Measurements from ENCODE around the gene COL23A1.

The COL23A1 gene

DNA sequence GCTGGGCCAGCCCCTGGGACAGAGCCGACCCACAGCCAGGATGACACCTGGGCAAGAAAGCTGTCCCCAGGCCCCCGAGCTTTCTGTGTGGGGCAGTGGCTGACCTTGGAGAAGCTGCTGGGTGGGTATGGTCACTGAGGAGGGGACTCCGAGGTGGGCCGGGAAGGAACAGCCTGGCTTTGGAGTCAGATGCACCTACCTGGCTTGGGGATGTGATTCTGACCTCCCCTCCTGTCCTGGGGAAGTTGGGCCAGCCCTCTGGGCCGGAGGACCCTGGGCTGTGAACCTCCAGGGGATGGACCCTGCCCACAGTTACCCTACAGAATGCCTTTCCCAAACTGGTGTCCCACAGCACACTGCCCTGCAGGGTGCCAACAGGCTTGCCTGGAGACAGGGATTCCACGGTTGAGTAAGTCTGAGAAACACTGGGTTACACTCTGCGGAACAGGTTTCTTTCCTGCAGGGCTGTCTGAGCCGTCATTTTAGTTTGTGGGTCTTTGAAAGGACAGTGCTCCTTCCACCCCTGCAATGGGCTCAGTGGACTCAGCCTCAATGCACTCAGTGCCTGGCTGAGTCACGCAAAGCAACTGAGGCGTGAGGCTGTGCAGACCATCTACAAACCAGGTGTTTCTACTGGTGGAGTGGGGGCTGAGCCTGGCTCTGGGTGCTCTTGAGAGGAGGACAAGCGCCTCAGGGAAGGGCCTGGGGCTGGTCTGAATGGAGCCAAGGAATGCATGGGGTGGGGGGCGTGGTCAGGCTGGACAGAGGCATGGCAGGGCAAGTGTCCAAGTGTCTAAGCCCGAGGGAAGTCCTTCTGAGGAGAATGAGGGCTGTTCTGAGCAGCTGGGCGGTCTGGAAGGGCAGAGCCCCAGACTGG lies 316.3 kb downstream of the COL23A1 start:
- no peak for TF ChIP-seq GATA2 (IDR thresholded peaks at IDR 0.05; ENCODE audit: low read depth, low read length)
- no peak for TF ChIP-seq GATA3 (IDR thresholded peaks at IDR 0.05; ENCODE audit: low read depth, low read length)

DNA sequence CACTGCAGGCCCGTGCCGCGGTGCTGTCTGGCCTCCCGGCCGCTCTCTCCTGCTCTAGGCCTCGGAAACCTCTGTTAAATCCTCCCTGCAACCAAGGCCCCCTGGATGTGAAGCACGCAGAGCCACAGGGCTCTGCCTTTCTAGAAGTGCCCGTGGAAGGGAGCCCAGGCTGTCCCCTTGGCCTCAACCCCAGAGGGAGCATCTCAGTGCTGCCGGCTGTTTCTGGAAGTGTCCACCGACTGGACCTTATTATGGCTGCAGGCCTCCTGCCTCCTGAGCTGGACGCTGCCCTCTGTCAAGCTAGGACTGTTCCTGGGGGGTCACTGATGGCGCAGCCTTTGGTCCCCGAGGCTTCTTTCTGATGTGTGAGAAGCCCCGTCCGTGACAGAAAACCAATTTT lies 317.2 kb downstream of the COL23A1 start:
- TF ChIP-seq GATA3 (IDR thresholded peaks at IDR 0.05; ENCODE audit: low read depth, low read length): no peak
- no peak for TF ChIP-seq GATA2 (IDR thresholded peaks at IDR 0.05; ENCODE audit: low read depth, low read length)

DNA sequence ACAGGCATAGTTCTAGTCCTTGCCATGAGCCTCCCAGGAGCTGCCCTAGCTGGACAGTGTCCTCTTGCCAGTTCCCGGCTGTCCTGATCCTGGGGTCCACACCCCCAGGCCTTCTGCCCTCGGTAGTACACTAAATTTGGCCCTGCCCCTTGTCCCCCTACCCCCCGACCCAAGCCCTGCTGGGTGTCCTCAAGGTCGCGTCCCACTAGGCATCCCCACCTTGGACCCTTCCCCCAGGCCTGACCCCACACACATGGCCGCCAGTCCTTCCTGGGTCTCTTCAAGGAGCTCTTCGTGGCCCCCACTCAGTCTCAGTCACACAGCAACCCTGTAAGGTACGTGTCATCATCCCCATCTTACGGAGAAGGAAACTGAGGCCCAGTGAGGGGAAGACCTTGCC lies 317.6 kb downstream of the COL23A1 start:
- no peak for TF ChIP-seq GATA3 (IDR thresholded peaks at IDR 0.05; ENCODE audit: low read depth, low read length)
- no peak for TF ChIP-seq GATA2 (IDR thresholded peaks at IDR 0.05; ENCODE audit: low read depth, low read length)

DNA sequence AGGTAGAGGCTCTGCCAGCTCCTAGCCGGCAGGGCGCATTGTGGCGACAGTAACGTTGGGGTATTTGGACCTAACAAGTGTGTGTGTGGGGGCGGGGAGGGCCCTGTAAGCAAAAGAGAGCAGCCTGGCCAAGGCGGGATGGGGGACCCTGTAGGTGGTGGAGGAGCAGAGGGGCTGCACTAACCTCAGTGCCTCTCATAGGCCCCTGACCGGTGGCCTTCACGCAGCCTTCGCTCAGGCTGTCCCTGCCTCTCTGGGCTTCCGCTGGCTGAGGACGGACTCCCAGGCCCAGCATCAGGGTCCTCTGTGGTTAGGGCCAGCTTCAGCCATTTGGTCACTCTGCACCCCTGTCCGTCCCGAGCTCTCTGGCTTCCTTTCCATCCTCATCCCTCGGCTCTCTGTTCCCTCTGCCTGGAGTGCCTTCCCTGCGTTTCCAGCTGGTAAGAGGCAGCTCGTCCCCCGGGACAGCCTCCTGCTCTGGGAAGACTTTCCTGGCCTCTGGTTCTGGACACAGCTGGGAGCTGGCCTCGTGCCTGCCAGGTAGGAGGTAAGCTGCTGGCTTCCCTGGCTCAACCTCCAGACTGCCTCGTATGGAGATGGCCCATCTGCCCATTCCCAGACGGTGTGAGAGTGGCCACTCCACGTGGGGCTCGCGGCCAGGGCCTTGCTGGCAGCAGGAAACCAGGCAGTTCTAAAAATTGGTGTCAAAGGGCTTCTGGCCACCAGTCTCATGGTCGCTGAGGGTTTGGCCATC lies 318.3 kb downstream of the COL23A1 start:
- TF ChIP-seq GATA3 (IDR thresholded peaks at IDR 0.05; ENCODE audit: low read depth, low read length) (no peak), GATA2 (IDR thresholded peaks at IDR 0.05; ENCODE audit: low read depth, low read length) (no peak)

DNA sequence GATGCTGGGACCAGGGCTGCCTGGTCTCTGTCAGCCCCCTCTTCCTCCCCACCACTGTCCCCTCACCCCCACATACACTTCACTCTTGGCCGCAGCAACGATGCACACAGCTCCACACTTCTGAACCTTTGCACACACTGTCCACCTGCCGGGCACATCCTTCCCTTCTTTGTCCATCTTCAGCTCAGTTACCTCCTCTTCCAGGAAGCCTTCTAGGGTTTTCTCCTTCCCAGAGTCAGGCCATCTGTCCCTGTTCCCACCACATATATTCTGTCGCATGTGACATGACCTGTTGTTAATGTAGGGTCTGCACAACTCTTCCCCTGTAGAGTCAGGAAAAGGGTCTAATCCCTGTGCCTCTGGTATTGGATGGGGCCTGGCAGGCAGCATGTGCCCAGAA lies 319.0 kb downstream of the COL23A1 start:
- TF ChIP-seq GATA3 (IDR thresholded peaks at IDR 0.05; ENCODE audit: low read depth, low read length) (no peak), GATA2 (IDR thresholded peaks at IDR 0.05; ENCODE audit: low read depth, low read length) (no peak)

DNA sequence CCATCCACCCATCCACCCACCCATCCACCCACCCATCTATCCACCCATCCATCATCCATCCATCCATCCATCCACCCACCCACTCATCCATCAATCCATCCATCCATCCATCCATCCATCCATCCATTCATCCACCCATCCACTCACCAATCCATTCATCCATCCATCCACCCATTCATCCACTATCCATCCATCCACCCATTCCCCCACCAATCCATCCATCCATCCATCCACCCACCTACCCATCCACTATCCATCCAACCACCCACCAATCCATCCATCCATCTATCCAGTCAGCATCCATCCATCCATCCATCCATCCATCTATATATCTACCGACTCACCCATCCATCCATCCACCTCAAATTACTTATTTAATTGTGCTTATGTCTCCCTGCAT lies 320.7 kb downstream of the COL23A1 start:
- TF ChIP-seq GATA3 (IDR thresholded peaks at IDR 0.05; ENCODE audit: low read depth, low read length): no peak
- no peak for TF ChIP-seq GATA2 (IDR thresholded peaks at IDR 0.05; ENCODE audit: low read depth, low read length)

DNA sequence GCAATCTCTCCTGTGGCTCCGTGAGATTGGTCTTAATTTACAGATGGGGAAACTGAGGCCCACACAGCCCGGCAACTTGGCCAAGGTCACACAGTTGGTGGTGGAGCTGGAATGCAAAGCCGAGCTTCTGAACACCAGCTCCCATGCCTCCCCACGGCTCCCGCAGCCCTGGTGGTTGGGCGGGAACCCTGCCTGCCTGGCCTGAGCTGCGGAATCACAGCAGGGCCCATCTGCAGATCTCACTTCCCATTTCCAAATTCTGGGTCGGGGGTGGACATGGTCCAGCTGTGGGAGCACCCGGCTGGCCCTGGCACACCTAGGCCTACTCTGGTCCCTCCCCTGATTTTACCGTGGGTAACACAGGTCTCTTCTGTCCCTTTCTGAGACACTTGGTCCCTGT lies 322.3 kb downstream of the COL23A1 start:
- TF ChIP-seq GATA3 (IDR thresholded peaks at IDR 0.05; ENCODE audit: low read depth, low read length): no peak
- no peak for TF ChIP-seq GATA2 (IDR thresholded peaks at IDR 0.05; ENCODE audit: low read depth, low read length)

DNA sequence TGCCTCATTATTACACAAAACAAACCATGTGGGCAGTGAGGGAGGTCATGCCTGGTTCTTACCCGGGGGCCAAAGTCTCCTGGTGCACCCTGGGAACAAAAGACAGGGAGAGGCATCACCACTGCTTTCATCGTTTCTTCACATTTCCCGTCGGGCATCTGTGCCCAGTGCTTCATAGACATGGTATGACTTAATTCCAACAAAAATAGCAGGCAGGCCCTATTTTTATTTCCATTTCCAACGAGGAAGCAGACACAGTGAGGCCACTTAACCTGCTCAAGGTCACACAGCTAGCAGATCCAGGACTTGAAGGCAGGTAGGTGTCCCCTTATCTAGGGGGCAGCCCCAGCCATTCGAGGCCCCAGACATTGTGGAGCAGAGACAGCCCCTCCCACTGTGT lies 322.9 kb downstream of the COL23A1 start:
- TF ChIP-seq GATA3 (IDR thresholded peaks at IDR 0.05; ENCODE audit: low read depth, low read length): no peak
- TF ChIP-seq GATA2 (IDR thresholded peaks at IDR 0.05; ENCODE audit: low read depth, low read length): no peak

DNA sequence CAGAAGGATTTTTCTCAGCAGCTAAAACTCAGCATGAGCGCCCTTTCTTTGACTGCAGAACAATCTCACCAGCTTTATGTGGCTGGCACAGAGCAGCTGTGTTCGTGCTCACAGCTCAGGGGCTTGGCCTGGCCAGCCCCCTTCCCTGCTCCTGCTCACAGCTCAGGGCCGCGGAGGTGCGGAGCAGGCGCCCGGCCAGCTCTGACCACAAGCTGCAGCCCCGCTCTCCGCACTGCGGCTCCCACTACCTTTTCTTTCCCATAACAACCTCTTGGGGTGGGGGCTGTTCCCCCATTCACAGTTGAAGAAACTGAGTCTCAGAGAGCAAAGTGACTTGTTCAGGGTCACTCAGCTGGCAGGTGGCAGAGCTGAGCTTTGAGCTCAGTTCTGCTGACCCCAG lies 323.6 kb downstream of the COL23A1 start:
- TF ChIP-seq GATA3 (IDR thresholded peaks at IDR 0.05; ENCODE audit: low read depth, low read length) (no peak), GATA2 (IDR thresholded peaks at IDR 0.05; ENCODE audit: low read depth, low read length) (no peak)

DNA sequence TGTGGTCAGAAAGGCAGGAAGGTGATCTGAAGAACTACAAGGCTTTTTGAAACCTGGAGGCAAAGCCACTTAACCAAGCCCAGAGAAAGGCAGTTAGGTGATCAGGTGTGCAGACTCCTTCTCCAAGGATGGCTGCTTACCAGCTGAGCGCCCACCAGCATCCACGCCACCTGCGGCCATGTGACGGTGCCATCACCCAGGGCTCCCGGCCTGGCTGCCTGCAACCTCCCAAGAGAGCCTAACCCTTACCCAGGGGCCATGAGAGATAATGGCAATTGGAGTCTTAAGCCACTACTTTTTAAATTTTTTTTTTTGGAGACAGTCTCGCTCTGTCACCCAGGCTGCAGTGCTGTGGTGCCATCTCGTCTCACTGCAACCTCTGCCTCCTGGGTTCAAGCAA lies 324.4 kb downstream of the COL23A1 start:
- no peak for TF ChIP-seq GATA2 (IDR thresholded peaks at IDR 0.05; ENCODE audit: low read depth, low read length)
- TF ChIP-seq GATA3 (IDR thresholded peaks at IDR 0.05; ENCODE audit: low read depth, low read length): no peak

DNA sequence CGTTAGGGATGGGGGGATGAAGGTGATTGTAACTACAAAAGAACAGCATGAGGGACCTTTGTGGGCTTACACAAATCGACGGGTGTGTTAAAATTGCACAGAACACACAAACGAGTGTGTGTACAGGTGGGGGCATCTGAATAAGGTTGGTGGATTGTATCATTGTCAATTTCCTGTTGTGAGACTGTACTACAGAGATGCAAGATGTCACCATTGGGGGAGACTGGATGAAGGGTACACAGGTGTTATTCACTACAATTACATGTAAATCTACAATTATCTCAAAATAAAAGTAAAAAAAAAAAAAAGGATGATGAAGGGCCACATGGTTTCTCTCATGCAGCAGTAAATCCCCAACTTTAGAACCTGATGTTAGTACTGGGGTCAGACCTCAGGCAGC lies 326.1 kb downstream of the COL23A1 start:
- no peak for TF ChIP-seq GATA2 (IDR thresholded peaks at IDR 0.05; ENCODE audit: low read depth, low read length)
- no peak for TF ChIP-seq GATA3 (IDR thresholded peaks at IDR 0.05; ENCODE audit: low read depth, low read length)

DNA sequence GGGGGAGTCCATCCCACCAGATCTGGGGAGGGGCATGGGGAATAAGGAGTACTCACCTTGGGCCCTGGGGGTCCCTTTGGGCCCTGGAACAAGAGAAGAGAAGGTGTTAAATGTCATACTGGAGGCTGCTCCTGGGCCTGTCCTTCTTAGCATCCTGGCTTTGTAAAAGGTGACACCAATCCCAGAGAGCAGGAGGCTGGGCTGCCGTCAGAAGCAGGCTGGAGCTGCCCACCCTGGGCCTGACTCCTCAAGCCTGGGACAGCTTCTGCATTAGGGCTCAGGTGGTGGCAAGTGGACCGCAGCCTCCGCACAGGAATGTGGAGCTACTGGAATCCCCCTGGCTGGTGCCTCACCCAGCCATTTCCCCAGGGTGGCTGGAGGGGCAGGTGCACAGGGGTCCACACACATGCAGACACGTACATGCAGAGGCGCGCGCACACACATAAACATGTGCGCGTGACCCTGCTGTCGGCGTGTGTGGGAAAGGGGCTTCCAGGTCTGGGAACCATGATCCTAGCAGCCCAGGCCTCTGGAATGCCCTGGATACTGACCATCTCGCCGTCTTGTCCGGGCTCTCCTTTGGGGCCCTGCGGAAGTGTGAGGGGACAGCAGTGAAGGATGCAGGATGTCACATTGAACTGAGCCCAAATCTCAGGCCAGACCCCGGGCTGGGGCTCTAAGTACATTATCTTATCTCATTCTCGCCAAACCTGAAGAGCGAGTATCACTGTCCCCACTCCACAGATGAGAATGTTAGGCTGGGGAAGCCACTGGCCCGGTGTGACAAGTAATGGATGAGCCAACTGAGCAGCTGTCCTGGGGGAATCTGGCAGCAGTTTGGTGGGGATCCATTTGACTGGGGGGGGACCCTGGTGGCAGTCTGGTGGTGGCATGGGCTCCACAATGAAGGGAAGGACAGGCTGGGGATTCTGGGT lies 328.3 kb downstream of the COL23A1 start:
- TF ChIP-seq GATA2 (IDR thresholded peaks at IDR 0.05; ENCODE audit: low read depth, low read length): no peak
- no peak for TF ChIP-seq GATA3 (IDR thresholded peaks at IDR 0.05; ENCODE audit: low read depth, low read length)

DNA sequence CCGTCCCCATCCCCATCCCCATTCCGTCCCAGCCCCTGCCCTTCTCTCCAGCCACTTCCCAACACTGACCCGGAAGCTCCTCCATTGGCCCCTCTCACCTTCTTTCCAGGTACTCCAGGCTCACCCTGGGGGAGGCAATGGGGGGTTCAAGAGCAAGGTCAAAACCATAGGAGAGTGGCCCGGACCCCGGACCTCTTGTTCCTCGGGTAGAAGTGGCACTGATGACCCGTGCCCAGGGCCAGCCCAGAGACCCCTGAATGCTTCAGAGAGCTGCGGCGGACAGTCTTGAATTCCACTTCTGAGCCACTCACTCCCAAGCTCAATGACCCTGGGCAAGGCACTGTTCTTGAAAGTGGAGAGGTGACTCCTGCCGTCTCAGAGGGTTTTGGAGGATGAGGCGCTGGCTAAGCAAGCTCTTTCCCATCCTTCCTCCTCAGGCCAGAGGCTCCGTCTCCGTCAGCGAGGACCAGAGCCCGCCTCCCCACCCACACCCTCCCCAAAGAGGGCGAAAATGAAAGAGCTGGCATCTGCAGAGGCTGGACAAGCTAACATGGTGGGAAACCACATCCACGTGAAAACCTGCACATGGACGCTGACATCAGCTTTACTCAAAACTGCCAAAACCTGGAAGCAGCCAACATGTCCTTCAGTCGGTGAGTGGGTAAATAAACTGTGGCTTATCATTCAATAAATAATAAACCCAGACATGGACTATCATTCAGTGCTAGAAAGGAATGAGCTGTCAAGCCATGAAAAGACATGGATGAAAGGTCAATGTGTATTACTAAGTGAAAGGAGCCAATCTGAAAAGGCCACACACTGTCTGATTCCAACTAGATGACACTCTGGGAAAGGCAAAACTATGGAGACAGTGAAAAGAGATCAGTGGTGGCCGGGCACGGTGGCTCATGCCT lies 330.3 kb downstream of the COL23A1 start:
- no peak for TF ChIP-seq GATA3 (IDR thresholded peaks at IDR 0.05; ENCODE audit: low read depth, low read length)
- no peak for TF ChIP-seq GATA2 (IDR thresholded peaks at IDR 0.05; ENCODE audit: low read depth, low read length)

Measured in SH-SY5Y (cell line).